Measurements from ENCODE around the gene CKAP5. TPM values are rescaled to one million over a fixed set of nuclear protein-coding genes. Genes with fewer than 3 reads are reported as not detected.

CKAP5 gene
- total and polyA plus RNA-seq, 2 experiments from 2014 or later: 67.9 to 120 TPM

- no peak for TF ChIP-seq ZNF462 (CRISPR knock-in tag; IDR thresholded peaks at IDR 0.05)
- TF ChIP-seq ZNF114 (CRISPR knock-in tag; IDR thresholded peaks at IDR 0.05): no peak
- no peak for TF ChIP-seq JUNB (IDR thresholded peaks at IDR 0.05; ENCODE audit: unreplicated experiment)
- no peak for TF ChIP-seq EZH2phosphoT487 (IDR thresholded peaks at IDR 0.05; ENCODE audit: unreplicated experiment)
- TF ChIP-seq CREB1 (CRISPR knock-in tag; IDR thresholded peaks at IDR 0.05; ENCODE audit: low read depth): no peak
- no peak for TF ChIP-seq ZNF331 (CRISPR knock-in tag; IDR thresholded peaks at IDR 0.05; ENCODE audit: low read depth)
- TF ChIP-seq ETS1 (IDR thresholded peaks at IDR 0.05): no peak
- no peak for TF ChIP-seq CTCF (conservative IDR thresholded peaks at IDR 0.05; ENCODE audit: low read depth in 2 of 2)
- no peak for TF ChIP-seq EZH2 (IDR thresholded peaks at IDR 0.05; ENCODE audit: low read depth, unreplicated experiment)
- no peak for TF ChIP-seq STAT1 (IDR thresholded peaks at IDR 0.05; ENCODE audit: unreplicated experiment)
- TF ChIP-seq POLR2AphosphoS5 (IDR thresholded peaks at IDR 0.05; ENCODE audit: low read depth): no peak
Observed at GRCh38 chr11:46865340-46865739, 19.3 kb upstream of the CKAP5 start (continued).

All from GM23338 (cell line).